Astrocyte (in vitro differentiated cells and primary cell): Measurements from ENCODE around the gene DNAAF8.

Experiments used
- CTCF ChIP-seq: IDR thresholded peaks from 2 replicates; pipeline ENCODE4 v1.5.1; 2011; ENCODE audit warnings: low read depth, mild to moderate bottlenecking, inconsistent platforms, low read length, moderate library complexity; ENCODE audit not compliant: insufficient read depth
- EZH2 ChIP-seq: IDR thresholded peaks from 2 replicates; pipeline ENCODE4 v1.6.1; 2012; ENCODE audit warnings: mild to moderate bottlenecking, low read length, inconsistent platforms; ENCODE audit not compliant: insufficient read depth

- TF ChIP-seq CTCF, result no peak
- TF ChIP-seq EZH2, result no peak
Measured at GRCh38 chr16:4749700-4750257, 15.4 kb downstream of the DNAAF8 start.
